CD14-positive monocyte (primary cell): ENCODE results near the gene OR6C75. TPM values are rescaled to one million over a fixed set of nuclear protein-coding genes. Genes with fewer than 3 reads are reported as not detected.
A peak's percentile ranks its signal among the peaks of the same experiment; 100 is the strongest.
"Not testable (repeated sequence)": the region's sequence is repeated elsewhere in the genome, so short reads cannot be mapped to it uniquely, and the experiment has no call there.

Source experiments
- DNase-seq, 3 donors: peaks; one replicate each; pipeline ENCODE4 v3.0.0-alpha.2; 2011 to 2022
- H2AFZ ChIP-seq: 2 replicates; pipeline ENCODE4 v1.6.0; 2012; ENCODE audit warnings: mild to moderate bottlenecking, low read depth, low read length, inconsistent platforms; ENCODE audit not compliant: insufficient read depth, poor library complexity, severe bottlenecking
- H3K27ac ChIP-seq, 2 donors: 1 replicate in 1 of 2; 2 replicates in 1 of 2; pipeline ENCODE4 v1.5.1; 2012 to 2013; ENCODE audit warnings: low read length in 2 of 2, control low read depth in 1 of 2, inconsistent platforms in 1 of 2, low read depth in 1 of 2, mild to moderate bottlenecking in 1 of 2
- H3K27me3 ChIP-seq, 2 donors: one replicate each; pipeline versions ENCODE4 v1.6.0 to v1.6.1; 2011 to 2013; ENCODE audit warnings: low read length in 2 of 2; ENCODE audit not compliant: control insufficient read depth in 2 of 2, insufficient read depth in 2 of 2
- H3K36me3 ChIP-seq, 2 donors: replicated peaks in 1 of 2; 1 replicate in 1 of 2; 2 replicates in 1 of 2; pipeline versions ENCODE4 v1.5.1 to v1.6.1; 2012 to 2013; ENCODE audit warnings: low read length in 2 of 2, control low read depth in 1 of 2, inconsistent platforms in 1 of 2, mild to moderate bottlenecking in 1 of 2; ENCODE audit not compliant: insufficient read depth in 2 of 2, control insufficient read depth in 1 of 2
- H3K4me1 ChIP-seq, 2 donors: 1 replicate in 1 of 2; 2 replicates in 1 of 2; pipeline versions ENCODE4 v1.5.1 to v1.6.1; 2012 to 2013; ENCODE audit warnings: low read length in 2 of 2, control low read depth in 1 of 2, inconsistent platforms in 1 of 2, mild to moderate bottlenecking in 1 of 2, moderate library complexity in 1 of 2; ENCODE audit not compliant: insufficient read depth in 2 of 2, control insufficient read depth in 1 of 2
- H3K4me2 ChIP-seq: replicated peaks from 2 replicates; pipeline ENCODE3; 2012; ENCODE audit warnings: low read length, moderate library complexity, mild to moderate bottlenecking; ENCODE audit not compliant: poor library complexity, severe bottlenecking; ENCODE audit errors: extremely low read depth
- H3K4me3 ChIP-seq, 3 experiments: fragments of 200-600 bp in 1 of 3; sonication (generic) in 1 of 3; replicated peaks in 1 of 3; 1 replicate in 2 of 3; 2 replicates in 1 of 3; pipeline ENCODE4 v1.5.1; 2011 to 2013; ENCODE audit warnings: low read length in 3 of 3, mild to moderate bottlenecking in 3 of 3, control low read depth in 2 of 3, low read depth in 2 of 3, inconsistent platforms in 1 of 3, moderate library complexity in 1 of 3
- H3K79me2 ChIP-seq: 2 replicates; pipeline ENCODE4 v1.6.0; 2012; ENCODE audit warnings: mild to moderate bottlenecking, control low read depth, inconsistent platforms, low read length, moderate library complexity; ENCODE audit not compliant: insufficient read depth
- H3K9ac ChIP-seq: 2 replicates; pipeline ENCODE4 v1.6.0; 2017; ENCODE audit warnings: low read length, mild to moderate bottlenecking; ENCODE audit not compliant: insufficient read depth, poor library complexity, severe bottlenecking
- H3K9me3 ChIP-seq, 2 donors: replicated peaks in 1 of 2; 1 replicate in 1 of 2; 2 replicates in 1 of 2; pipeline versions ENCODE4 v1.5.1 to v1.6.1; 2012 to 2013; ENCODE audit warnings: low read length in 2 of 2, control low read depth in 1 of 2; ENCODE audit not compliant: control insufficient read depth in 1 of 2, insufficient read depth in 1 of 2
- H4K20me1 ChIP-seq: 2 replicates; pipeline ENCODE4 v1.6.0; 2012; ENCODE audit warnings: mild to moderate bottlenecking, low read length, control low read depth, moderate library complexity; ENCODE audit not compliant: insufficient read depth
- H3K27ac Mint-ChIP-seq, 7 donors: one replicate each; pipeline ENCODE4 v1.8.0; 2020; ENCODE audit warnings: mild to moderate bottlenecking in 7 of 7, mixed read lengths in 7 of 7, moderate library complexity in 6 of 7, inconsistent platforms in 2 of 7
- H3K27me3 Mint-ChIP-seq, 3 donors: one replicate each; pipeline ENCODE4 v1.8.0; 2021 to 2022; ENCODE audit warnings: low read depth in 3 of 3, mild to moderate bottlenecking in 3 of 3, mixed read lengths in 3 of 3, moderate library complexity in 3 of 3, inconsistent platforms in 1 of 3
- H3K36me3 Mint-ChIP-seq, 2 donors: one replicate each; pipeline ENCODE4 v1.8.0; 2020; ENCODE audit warnings: mixed read lengths in 2 of 2, inconsistent platforms in 1 of 2, mild to moderate bottlenecking in 1 of 2
- H3K4me1 Mint-ChIP-seq: one replicate; pipeline ENCODE4 v1.8.0; 2020; ENCODE audit warnings: mild to moderate bottlenecking, mixed read lengths
- H3K4me3 Mint-ChIP-seq, 2 donors: one replicate each; pipeline ENCODE4 v1.8.0; 2020; ENCODE audit warnings: mild to moderate bottlenecking in 2 of 2, mixed read lengths in 2 of 2, moderate library complexity in 1 of 2
- H3K9me3 Mint-ChIP-seq, 7 donors: one replicate each; pipeline ENCODE4 v1.8.0; 2020 to 2022; ENCODE audit warnings: mixed read lengths in 7 of 7, mild to moderate bottlenecking in 6 of 7, moderate library complexity in 6 of 7, inconsistent platforms in 2 of 7
- CTCF ChIP-seq: fragments of 200-600 bp; IDR thresholded peaks from one replicate; pipeline ENCODE4 v1.8.0; 2022; ENCODE audit warnings: antibody characterized with exemption, mild to moderate bottlenecking
- WGBS: methylation state at CpG from one replicate; pipeline ENCODE4 v1.1.5; 2013; ENCODE audit warnings: missing lambda C conversion rate; ENCODE audit not compliant: insufficient coverage; 5-methylcytosine and 5-hydroxymethylcytosine counted together
- intact Hi-C, 2 donors: fragments of 100-400 bp; cut with micrococcal nuclease; formaldehyde crosslinking; loops; one replicate each; pipeline versions ENCODE4 v1.15.0 to v1.15.1; 2023
- polyA plus RNA-seq, 3 donors: library from polyadenylated mRNA; depleted of rRNA in 1 of 3; unstranded in 2 of 3; stranded (reverse) in 1 of 3; fragments of 300-500 nt in 2 of 3; fragments of >200 nt in 1 of 3; fragmentation: Illumina TruSeq in 2 of 3; gene quantifications; 1 replicate in 2 of 3; 2 replicates in 1 of 3; pipeline ENCODE4 v1.2.3, GENCODE V29; 2012 to 2021

OR6C75 gene
- polyA plus RNA-seq, 3 donors: not detected

DNA sequence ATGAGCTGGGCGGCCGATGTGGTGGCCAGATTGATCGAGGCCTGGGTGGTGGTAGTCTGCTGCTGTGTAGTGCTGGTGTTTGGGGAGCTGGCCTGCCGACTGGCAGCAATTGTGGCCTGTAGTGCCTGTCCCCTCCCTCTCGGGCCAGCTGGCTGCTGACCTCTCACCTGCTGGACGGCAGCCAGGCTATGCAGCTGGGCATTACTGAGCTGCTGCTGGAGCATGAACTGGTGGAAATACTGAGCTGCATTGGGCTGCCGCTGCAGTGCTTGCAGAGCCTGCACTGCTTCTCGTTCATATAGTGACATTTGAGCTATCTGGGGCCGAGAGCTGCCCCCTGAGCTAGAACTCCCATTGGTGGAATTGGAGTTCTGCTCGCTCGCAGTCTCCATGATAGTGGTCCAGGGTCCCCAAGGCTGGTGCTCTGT lies 51.6 kb downstream of the OR6C75 start:
- H4K20me1 ChIP-seq, H3K4me3 ChIP-seq, H3K36me3 ChIP-seq, H3K27ac Mint-ChIP-seq, H3K79me2 ChIP-seq, H3K27ac ChIP-seq, H3K27me3 ChIP-seq, intact Hi-C loops, H3K4me2 ChIP-seq, H3K4me1 Mint-ChIP-seq, H3K36me3 Mint-ChIP-seq, H3K9me3 ChIP-seq, H3K9me3 Mint-ChIP-seq, H3K9ac ChIP-seq, H2AFZ ChIP-seq, H3K4me1 ChIP-seq, DNase-seq: not testable (repeated sequence)
- peak overlapping the region in 1 of 2 donors; percentile 53 for H3K4me3 Mint-ChIP-seq
- whole genome bisulfite sequencing: 90% methylated on average over 9 of the region's 11 CpGs
- peaks cover 21 to 32% (median 28%) of the 10 kb centered on the region in 3 donors for H3K27me3 Mint-ChIP-seq

DNA sequence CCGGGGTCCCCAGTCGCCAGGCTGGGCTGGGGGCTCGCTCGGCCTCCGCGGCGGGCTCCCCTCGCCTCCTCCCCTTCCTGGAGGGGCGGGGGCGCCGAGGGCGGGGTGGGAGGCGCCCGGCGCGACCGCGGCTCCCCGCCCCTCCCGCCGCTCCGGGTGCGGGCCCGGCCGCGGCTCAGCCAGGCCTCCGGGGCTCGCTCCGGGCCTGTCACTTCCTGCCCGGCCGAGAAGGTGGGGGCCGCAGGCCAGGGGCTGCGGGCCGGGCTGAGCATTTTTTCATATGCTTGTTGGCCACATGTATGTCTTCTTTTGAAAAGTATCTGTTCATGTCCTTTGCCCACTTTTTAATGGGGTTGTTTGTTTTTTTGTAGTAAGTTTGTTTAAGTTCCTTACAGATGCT lies 52.1 kb downstream of the OR6C75 start:
- H3K27ac Mint-ChIP-seq, H3K4me1 Mint-ChIP-seq, H3K4me3 ChIP-seq, DNase-seq, H3K9ac ChIP-seq, H3K79me2 ChIP-seq, H3K36me3 Mint-ChIP-seq, H4K20me1 ChIP-seq, H3K9me3 Mint-ChIP-seq, H3K27ac ChIP-seq, H3K9me3 ChIP-seq, H3K36me3 ChIP-seq, H3K4me1 ChIP-seq, H3K27me3 ChIP-seq, H2AFZ ChIP-seq, intact Hi-C loops: not testable (repeated sequence)
- H3K4me2 ChIP-seq: peak overlapping the region; percentile 15
- H3K4me3 Mint-ChIP-seq: peak overlapping the region; percentile 43 to 78
- H3K27me3 Mint-ChIP-seq: peaks cover 21 to 32% (median 28%) of the 10 kb centered on the region in 3 donors
- whole genome bisulfite sequencing: 3% methylated on average over 5 of the region's 34 CpGs

GRCh38 chr12:55416961-55417360 lies 54.2 kb downstream of the OR6C75 start:
- no CpG with 5 or more reads among the region's 1 CpG for WGBS
- Mint-ChIP-seq H3K4me3 (no peak overlapping the region), H3K9me3 (peaks cover 0 to 8% (median 5%) of the 10 kb centered on the region in 7 donors), H3K27me3 (peaks cover 21 to 32% (median 30%) of the 10 kb centered on the region in 3 donors), H3K4me1 (peaks cover 6% of the 10 kb centered on the region), H3K27ac (no peak overlapping the region), H3K36me3 (no peaks in the 10 kb centered on the region)
- intact Hi-C loops: no loop called here
- H3K4me1 ChIP-seq: no peaks in the 10 kb centered on the region
- no peak for DNase-seq
- no peak for TF ChIP-seq CTCF
- no peak overlapping the region for H2AFZ ChIP-seq
- H3K36me3 ChIP-seq: no peaks in the 10 kb centered on the region
- no peak overlapping the region for H3K9ac ChIP-seq
- no peaks in the 10 kb centered on the region for H4K20me1 ChIP-seq
- no peaks in the 10 kb centered on the region for H3K79me2 ChIP-seq
- H3K27me3 ChIP-seq: peaks cover 0 to 6% of the 10 kb centered on the region in 2 donors
- no peaks in the 10 kb centered on the region for H3K9me3 ChIP-seq
- no peak overlapping the region for H3K27ac ChIP-seq
- H3K4me3 ChIP-seq: no peak overlapping the region
- no peak overlapping the region for H3K4me2 ChIP-seq
